H4 (cell line): ENCODE measurements around the gene NAT10. TPM values are rescaled to one million over a fixed set of nuclear protein-coding genes. Genes with fewer than 3 reads are reported as not detected.

Experiments used
- DNase-seq: peaks from one replicate; pipeline ENCODE4 v3.0.0-alpha.2; 2015; ENCODE audit warnings: low spot score
- total RNA-seq: library from RNA; depleted of rRNA; stranded (reverse); fragments of >200 nt; shearing (Covaris generic); gene quantifications from 2 replicates; pipeline ENCODE4 v1.2.3, GENCODE V29; 2014

Gene NAT10
- total RNA-seq, 1 experiment from 2014 or later: 55.8 TPM

GRCh38 chr11:34105957-34106504 lies 602 bp downstream of the NAT10 start:
- no peak for DNase-seq

- DNase-seq: no peak
These were observed 6.4 kb downstream of the NAT10 start for GRCh38 chr11:34111722-34112270.

GRCh38 chr11:34114014-34114413 lies 8.6 kb downstream of the NAT10 start:
- no peak for DNase-seq

- no peak for DNase-seq
These were observed 9.0 kb downstream of the NAT10 start for GRCh38 chr11:34114471-34114870.

DNA sequence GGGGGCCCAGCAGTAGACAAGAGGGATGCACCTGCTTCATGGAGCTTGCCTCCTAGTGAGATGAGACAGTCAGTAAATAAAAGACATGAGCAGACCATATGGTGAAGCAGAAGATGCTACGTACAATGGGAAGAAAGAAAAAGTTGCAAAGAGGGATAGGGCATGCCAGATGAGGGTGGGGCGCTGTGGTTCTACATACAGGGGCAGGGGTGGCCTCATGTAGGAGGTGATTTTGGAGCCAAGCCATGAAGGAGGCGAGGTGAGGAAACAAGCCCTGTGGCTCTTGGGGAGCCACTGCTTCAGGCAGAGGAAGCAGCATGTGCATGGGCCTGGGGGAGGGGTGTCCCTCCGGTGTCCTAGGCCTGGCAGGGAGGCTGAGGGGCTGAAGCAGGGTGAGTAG lies 15.2 kb downstream of the NAT10 start:
- DNase-seq: no peak

DNA sequence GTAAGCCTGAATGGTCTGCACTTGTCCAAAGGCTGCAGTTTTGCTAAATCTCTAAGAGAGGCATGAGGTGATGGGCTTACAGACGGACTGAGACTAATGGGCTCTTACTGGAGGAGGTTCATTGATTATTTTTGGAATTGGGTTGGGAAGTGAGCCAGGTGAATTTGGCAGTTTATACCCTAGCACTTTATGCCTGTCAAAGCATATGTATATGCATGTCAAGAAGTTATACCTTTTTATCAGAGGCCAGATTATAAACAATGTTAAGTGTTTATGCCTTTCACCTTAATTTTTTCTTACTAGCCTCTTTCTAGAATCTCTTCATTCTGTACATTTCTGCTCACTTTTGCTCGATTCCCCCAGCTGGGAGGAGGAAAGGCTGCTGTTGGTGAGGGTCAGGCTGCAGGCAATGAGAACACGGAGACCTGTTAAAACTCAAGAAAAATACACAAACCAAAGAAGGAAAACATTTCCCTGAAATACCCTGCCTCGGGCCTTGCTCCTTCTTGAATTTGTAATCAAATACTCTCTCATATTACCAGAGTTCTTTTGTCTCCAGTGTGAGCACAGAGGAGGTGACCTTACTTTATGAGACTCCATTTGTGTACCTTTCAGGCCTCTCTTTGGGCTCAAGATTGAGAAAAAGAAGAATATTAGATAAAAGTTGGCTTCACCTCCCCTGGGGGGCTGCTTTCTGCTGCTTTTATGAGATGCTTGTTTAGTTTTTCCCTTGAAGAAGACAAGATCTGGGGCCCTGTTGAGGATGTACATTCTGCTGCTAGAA lies 19.6 kb downstream of the NAT10 start:
- DNase-seq: no peak

- no peak for DNase-seq
These were observed 21.8 kb downstream of the NAT10 start for GRCh38 chr11:34126959-34127848.

GRCh38 chr11:34128824-34129223 lies 23.4 kb downstream of the NAT10 start:
- no peak for DNase-seq

DNA sequence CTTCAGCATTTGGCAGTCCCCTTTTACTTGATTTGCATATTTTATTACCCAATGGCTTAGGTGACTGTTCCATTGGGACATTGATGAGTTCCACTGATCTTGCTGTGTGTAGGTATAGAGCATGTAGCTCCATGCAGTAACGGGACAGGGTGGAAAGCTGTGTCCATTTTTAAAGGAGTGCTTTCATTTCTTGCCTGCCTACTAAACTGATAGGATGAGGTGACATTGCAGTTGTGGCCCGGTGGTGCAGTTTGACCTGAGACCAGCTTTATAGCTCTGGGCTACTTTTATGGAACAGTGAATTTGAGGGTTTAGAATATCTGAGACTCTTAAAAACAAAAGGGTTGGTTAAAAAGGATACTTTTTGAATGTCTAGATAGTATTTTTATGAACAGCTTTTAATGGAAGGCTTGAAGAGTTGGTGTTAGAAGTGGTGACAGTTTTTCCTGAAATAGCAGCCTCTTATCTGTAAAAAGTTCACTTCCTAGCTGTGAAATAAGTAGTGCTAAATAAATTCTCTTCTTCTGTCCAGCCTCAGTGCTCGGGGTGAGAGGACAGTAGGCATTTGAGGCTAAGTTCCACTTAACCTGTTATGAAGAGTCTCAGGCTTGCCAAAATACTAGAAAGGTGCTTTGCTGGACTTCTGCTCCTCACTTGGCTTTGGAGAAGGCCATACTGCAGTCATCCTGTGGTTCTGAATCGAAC lies 27.0 kb downstream of the NAT10 start:
- DNase-seq: no peak

DNA sequence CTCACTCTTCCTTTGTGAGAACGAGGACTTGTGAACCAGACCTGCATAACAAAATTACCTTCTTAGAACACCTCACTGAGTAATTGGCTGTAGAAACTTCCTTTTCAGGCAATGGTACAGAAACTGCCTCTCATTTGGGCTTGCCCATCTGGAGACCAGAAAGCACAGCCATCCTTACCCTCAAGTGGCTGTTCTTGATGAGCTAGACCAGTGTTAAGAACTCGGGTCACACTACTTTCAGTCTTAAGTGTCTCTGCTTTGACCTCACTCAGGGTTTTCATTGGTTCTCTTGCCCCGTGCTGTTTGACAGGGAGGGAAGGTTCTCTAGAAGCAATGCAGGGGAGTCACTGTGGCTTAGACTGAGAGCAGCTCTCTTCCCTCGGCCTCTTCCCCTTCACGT lies 29.3 kb downstream of the NAT10 start:
- DNase-seq: no peak

GRCh38 chr11:34135439-34135838 lies 30.0 kb downstream of the NAT10 start:
- DNase-seq: no peak

DNA sequence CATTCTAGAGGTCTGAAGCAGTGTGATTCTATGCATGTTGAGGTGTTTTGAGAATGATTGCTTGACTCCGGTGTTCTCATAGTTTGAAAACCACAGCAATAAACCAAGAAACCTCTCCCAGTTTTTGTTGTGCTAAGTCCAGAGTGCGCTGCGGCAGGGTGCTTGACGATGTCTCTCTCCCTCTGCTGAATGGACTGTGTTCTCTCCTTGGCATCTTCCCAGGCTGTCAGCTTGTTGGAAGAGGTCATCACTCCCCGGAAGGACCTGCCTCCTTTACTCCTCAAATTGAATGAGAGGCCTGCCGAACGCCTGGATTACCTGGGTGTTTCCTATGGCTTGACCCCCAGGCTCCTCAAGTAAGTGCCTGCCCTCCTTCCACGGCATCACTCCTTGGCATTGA lies 31.0 kb downstream of the NAT10 start:
- DNase-seq: no peak

DNA sequence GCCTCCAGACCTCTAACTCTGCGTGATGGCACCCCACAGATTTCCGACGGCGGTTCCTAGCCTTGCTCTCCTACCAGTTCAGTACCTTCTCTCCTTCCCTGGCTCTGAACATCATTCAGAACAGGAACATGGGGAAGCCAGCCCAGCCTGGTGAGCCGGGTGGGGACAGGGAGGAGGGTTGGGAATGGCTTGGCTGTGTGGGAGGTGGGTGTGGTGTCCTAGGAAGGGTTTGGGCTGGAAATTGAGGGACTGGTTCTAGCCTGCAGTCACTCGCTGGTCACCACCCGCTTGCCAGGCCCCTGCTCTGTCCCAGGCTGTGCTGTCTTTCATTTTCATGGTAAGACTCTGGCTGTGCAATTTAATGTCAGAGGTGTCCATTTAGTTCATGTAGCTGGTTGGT lies 33.9 kb downstream of the NAT10 start:
- DNase-seq: no peak

DNA sequence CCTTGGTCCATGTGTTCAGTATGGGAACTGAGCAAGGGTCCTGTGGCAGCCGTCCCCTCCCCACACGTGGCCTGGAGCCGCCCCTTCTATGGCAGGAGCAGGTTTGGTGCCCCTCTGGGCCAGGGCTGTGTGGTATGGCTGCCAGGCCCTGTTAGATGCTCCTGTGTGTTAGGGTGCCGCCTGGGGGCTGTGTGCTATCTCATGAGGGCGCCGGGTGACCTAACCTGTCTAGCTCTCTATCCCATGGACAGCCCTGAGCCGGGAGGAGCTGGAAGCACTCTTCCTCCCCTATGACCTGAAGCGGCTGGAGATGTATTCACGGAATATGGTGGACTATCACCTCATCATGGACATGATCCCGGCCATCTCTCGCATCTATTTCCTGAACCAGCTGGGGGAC lies 34.7 kb downstream of the NAT10 start:
- no peak for DNase-seq

DNA sequence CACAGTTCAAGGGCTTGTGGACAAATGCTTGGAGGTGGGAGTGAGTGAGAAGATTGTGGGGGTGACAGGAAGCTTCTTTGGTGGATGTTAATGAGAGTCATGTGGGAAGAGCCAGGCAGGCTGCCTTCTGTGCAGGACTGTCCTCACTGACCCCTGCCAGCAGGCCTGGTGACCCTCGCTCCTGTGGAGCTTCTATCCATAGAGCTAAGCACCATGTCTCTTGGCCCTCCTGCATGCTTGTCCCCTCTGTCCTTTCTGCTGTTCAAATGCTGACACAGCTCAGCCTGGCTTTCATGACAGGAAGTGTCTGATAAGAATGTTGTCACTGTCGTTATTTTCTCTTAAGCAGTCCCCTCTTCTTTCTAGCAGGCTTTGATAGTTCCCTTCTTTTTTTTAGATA lies 37.6 kb downstream of the NAT10 start:
- DNase-seq: no peak

GRCh38 chr11:34145073-34145472 lies 39.6 kb downstream of the NAT10 start:
- DNase-seq: no peak

- no peak for DNase-seq
These were observed 40.5 kb downstream of the NAT10 start for GRCh38 chr11:34145847-34146381.

DNA sequence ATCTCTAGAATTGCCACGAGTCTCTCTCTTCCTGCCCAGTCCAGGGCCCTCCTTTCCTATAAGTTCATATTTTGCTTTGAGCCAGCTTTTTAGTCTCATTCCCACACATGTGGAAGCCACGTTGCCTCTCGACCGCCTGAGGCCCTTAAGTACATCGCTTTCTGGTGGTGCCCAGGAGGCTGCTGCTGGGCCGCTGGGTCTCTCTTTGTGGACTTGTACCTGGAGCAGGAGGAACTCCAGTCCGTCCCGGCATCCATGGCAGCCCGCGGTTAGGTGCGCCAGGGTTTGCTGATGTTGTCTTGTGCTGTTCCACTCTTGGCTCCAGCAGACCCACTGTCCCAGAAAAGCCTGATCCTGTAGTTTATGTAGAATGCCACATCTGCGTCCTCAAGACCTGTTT lies 41.0 kb downstream of the NAT10 start:
- DNase-seq: no peak

DNA sequence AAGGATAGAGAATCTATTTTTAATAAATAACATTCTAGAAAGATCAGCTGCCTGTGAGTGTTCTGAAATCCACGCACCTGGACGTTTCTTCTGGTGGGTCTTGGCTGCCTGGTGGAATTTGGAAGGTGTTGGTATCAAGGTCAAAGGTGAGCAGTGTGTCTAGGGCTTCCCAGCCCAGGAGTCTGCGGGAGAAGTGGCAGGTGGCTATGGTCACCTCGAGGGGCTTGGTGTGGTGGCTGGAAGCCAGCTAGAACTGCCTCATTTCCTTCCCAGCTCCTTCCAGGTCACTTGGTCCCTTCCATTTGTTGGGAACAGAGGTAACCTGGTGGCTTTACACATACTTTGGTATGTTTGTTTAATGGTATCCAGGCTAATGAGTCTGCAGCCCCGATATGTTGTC lies 41.4 kb downstream of the NAT10 start:
- no peak for DNase-seq

DNA sequence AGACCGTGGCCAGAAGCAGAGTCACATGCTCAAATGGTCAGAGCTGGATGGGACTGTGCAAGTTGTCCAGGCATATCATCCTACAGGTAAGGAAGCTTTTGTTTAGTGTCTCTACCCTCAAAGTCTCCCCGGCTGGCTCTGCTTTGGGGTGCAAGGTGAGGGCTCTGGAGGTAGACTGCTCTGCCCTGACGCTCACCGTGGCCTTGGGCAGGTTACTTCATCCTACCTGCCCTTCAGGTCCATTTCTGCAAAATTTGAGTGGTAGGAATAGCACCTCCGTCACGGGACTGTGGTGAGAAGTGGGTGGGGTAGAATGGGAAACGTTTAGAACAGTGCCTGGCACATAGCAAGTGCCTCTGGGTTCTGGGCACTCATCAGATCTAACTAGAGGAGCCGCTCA lies 42.2 kb downstream of the NAT10 start:
- no peak for DNase-seq

- no peak for DNase-seq
These were observed 43.2 kb downstream of the NAT10 start for GRCh38 chr11:34148504-34149165.
